Fibroblast of lung (primary cell): ENCODE results near the gene TET2.

Source experiments
- CTCF ChIP-seq, 2 donors: IDR thresholded peaks in 1 of 2; conservative IDR thresholded peaks in 1 of 2; 1 replicate in 1 of 2; 2 replicates in 1 of 2; pipeline ENCODE4 v1.5.1; 2011 to 2012; ENCODE audit warnings: low read length in 2 of 2, control low read depth in 1 of 2, inconsistent platforms in 1 of 2, low read depth in 1 of 2, mild to moderate bottlenecking in 1 of 2
- EZH2 ChIP-seq: IDR thresholded peaks from 2 replicates; pipeline ENCODE4 v1.5.1; 2012; ENCODE audit warnings: low read length, control low read depth, mild to moderate bottlenecking; ENCODE audit errors: missing control alignments

GRCh38 chr4:105122350-105122749 lies 24.3 kb upstream of the TET2 start:
- TF ChIP-seq EZH2 (no peak), CTCF (conservative IDR thresholded peaks at IDR 0.05 in 1 of 2, IDR thresholded peaks at IDR 0.05 in 1 of 2; ENCODE audit: low read depth in 1 of 2, low read length in 2 of 2) (no peak)
